Upper lobe of left lung (tissue), 4 donors: Measurements from ENCODE around the gene CGAS.

Experiments
- EP300 ChIP-seq, 4 donors: sonication (generic); formaldehyde crosslinking; IDR thresholded peaks; one replicate each; pipeline ENCODE4 v1.5.1; 2017; ENCODE audit warnings: antibody characterized with exemption in 4 of 4, control low read depth in 2 of 4
- POLR2A ChIP-seq, 4 donors: fragments of 450-650 bp; IDR thresholded peaks; one replicate each; pipeline ENCODE4 v1.5.1; 2016 to 2017; ENCODE audit warnings: antibody characterized with exemption in 4 of 4, mild to moderate bottlenecking in 2 of 4
- POLR2AphosphoS5 ChIP-seq, 2 donors: sonication (generic); formaldehyde crosslinking; IDR thresholded peaks; one replicate each; pipeline ENCODE4 v1.5.1; 2017; ENCODE audit warnings: antibody characterized with exemption in 2 of 2
- TF ChIP-seq, protein P1 (sequence below), 6 experiments: fragments of 450-650 bp in 4 of 6; fragments of 200-600 bp in 2 of 6; sonication (generic) in 2 of 6; IDR thresholded peaks; one replicate each; pipeline ENCODE4 v1.5.1; 2016 to 2019; ENCODE audit warnings: antibody characterized with exemption in 6 of 6

DNA sequence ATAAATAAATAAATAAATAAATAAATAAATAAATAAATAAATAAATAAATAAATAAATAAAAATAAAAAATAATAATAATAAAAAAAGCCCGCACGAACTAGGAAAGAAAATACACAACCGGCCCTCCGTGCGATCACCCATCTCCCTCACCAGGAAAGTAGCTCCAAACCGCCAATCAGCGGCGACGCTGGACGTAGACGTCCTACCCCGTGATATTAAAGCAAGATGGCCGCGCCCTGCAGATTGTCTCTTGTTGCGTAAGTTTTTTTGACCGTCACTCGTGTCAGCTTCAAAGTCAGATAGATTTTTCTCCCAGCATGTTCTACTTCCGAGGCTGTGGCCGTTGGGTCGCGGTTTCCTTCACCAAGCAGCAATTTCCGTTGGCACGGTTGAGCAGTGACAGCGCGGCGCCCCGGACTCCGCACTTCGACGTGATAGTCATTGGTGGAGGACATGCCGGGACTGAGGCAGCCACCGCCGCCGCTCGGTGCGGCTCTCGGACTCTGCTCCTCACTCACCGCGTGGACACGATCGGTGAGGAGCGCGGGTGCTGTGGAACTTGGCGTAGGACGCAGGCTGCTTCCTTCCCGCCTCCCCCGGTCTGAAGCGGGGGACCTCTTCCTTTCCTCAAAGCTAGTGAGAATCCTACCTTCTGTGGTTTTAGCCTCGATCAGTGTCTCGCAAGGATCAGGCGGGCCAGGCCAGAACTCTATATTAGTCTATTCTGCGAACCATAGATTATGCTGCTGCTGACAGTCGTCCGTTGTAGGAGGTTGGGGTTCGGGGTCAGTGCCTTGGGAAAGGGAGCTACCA, 9.6 kb upstream of the CGAS start, which contains the start of gene MTO1:
- TF ChIP-seq POLR2A (IDR thresholded peaks at IDR 0.05) (peak in 2 of 4 donors; percentile 58 to 69), EP300 (IDR thresholded peaks at IDR 0.05) (no peak), POLR2AphosphoS5 (IDR thresholded peaks at IDR 0.05) (peak; percentile 77 to 83)
- TF ChIP-seq, protein P1, sequence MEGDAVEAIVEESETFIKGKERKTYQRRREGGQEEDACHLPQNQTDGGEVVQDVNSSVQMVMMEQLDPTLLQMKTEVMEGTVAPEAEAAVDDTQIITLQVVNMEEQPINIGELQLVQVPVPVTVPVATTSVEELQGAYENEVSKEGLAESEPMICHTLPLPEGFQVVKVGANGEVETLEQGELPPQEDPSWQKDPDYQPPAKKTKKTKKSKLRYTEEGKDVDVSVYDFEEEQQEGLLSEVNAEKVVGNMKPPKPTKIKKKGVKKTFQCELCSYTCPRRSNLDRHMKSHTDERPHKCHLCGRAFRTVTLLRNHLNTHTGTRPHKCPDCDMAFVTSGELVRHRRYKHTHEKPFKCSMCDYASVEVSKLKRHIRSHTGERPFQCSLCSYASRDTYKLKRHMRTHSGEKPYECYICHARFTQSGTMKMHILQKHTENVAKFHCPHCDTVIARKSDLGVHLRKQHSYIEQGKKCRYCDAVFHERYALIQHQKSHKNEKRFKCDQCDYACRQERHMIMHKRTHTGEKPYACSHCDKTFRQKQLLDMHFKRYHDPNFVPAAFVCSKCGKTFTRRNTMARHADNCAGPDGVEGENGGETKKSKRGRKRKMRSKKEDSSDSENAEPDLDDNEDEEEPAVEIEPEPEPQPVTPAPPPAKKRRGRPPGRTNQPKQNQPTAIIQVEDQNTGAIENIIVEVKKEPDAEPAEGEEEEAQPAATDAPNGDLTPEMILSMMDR (IDR thresholded peaks at IDR 0.05) = no peak
